SH-SY5Y (cell line): ENCODE data around the gene TSC22D4.

Source experiments
- GATA2 ChIP-seq: IDR thresholded peaks from 2 replicates; pipeline ENCODE4 v1.6.1; 2011; ENCODE audit warnings: mild to moderate bottlenecking, low read depth, low read length
- GATA3 ChIP-seq: IDR thresholded peaks from 2 replicates; pipeline ENCODE4 v1.6.1; 2011; ENCODE audit warnings: low read depth, mild to moderate bottlenecking, low read length, moderate library complexity

The TSC22D4 gene

DNA sequence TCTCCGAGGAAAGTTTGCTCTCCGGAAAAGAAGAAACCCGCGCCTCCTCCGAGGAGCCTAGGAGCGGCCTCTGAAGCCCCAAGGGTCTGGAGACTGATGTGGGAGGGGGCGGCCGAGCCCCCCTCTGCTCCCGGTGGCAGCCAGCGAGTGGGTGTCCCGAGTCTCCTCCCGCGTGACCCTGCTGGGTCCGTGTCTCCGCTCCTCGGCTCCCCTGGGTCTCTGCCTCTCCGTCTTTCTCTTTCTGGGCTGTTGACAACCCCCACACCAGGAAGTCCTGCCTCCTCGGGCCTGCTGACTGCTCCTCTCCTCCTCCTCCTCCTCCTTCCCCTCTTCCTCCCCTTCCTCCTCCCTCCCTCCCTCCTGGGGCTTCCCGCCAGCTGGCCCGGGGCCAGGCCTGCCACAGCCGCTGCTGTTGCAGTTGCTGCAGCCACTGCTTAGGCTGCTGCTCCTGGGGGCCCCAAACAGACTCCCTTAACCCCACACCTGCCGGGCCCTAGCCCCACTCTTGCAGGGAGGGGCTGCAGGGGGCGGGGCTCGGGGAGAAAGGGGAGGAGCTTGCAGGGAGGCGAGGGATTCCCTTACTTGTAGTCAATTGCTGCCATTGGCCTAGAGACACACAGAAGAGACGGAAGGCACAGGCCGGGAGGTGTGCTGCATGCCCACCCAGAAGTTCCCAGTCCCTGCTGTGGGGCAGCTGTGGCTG is at the start of gene TSC22D4:
Gene TSC22D4, minus strand, starts transcription at position 257 of the 703 bp plus-strand sequence. CDS start 1,176 bp downstream, outside the sequence.
- TF ChIP-seq GATA2 (no peak), GATA3 (no peak)

- TF ChIP-seq GATA2 (no peak), GATA3 (no peak)
Observed at GRCh38 chr7:100521076-100521475, 42.1 kb upstream of the TSC22D4 start.

DNA sequence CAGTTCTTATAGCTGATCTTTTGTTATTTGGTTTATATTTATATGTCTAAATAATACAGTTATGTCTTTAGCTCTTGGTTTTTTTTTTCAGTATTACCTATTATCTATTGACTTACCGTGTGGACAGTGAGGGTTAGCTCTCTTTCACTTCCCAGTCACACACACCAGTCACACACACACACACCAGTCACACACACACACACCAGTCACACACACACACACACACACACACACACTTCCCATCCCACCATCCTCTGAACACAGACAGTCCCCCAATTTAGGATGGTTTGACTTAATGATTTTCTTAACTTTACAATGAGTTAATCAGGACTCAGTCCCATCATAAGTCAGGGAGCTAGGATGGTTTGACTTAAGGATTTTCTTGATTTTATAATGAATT is 41.1 kb upstream of the TSC22D4 start:
- TF ChIP-seq GATA2: no peak
- TF ChIP-seq GATA3: no peak

- TF ChIP-seq GATA3 (no peak), GATA2 (no peak)
Observed at GRCh38 chr7:100519580-100519979, 40.6 kb upstream of the TSC22D4 start.

DNA sequence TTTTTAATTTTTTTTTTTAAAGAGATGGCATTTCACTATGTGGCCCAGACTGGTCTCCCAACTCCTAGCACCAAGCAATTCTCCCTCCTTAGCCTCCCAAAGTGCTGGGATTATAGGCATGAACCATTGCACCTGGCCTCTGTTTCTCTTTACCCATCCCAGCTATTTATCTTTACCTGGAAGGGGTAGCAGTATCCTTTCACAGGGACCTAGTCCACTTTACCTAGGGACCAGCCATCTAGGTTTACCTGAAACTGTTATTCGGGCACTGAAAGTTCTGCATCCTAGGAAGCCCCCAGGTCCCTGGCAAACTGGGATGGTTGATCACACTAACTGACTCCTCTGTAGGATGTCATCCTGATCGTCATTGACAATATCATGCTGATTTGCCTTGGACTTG is 38.3 kb upstream of the TSC22D4 start:
- TF ChIP-seq GATA3: no peak
- no peak for TF ChIP-seq GATA2

DNA sequence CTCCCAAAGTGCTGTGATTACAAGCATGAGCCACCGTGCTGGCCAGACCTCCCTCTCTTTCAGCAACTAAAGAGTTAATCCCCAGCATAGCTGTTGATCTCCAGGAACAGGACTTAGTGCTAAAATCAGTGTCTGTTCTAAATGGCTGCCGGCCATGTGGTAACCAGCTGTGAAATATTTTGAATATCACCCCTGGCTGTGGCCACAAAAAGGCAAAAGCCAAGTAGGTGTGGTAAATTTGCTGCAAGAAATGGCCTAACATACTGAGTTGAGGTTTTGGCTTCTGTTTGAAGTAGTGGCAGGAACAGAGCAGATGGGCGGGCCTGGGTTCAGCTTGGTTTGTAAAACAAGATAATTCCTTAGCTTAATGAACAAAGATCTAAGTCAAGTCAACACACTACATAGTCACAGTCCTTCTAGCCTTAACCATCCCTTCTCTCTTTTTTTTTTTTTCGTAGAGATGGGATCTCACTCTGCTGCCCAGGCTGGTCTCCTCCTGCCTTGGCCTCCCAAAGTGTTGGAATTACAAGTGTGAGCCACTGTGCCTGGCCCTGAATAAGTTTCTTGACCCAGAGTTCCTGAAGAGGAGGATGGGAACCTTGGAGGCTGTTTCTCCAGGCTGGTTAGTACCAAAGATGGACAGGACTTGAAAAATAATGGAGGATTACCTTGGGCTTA is 37.3 kb upstream of the TSC22D4 start:
- TF ChIP-seq GATA3 (no peak), GATA2 (no peak)

GRCh38 chr7:100515072-100515532 is 36.1 kb upstream of the TSC22D4 start:
- TF ChIP-seq GATA2 (no peak), GATA3 (no peak)

- TF ChIP-seq GATA2: no peak
- no peak for TF ChIP-seq GATA3
Observed at GRCh38 chr7:100513212-100513810, 34.3 kb upstream of the TSC22D4 start.

DNA sequence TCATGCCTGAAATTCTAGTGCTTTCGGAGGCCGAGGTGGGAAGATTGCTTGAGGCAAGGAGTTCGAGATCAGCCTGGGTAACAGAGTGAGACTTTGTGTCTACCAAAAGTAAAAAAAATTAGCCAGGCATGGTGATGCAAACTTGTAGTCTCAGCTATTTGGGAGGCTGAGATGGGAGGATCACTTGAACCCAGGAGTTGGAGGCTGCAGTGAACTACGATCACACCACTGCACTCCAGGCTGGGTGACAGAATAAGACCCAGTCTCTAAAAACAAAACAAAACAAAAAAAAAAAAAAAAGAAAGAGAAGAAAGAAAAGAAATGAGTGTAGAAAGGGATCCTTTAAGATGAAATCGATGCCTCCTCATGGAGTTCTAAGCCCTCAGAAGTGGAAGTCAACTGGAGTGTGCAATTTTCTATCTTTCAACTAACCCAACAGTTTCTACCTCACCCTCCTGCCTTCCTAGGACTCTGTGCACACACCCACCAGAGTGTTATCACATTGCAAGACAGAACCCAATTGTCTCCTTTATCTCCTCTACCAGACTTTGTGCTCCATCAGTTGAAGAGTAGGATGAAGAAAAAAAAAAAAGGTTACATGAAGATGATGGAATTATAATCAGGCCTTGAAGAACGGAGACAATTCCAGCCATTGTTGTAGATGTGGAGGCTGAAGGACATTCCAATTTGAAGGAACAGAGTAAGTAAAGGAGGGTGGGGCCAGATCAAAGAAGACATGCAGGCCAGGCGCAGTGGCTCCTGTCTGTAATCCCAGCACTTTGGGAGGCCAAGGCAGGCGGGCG is 31.6 kb upstream of the TSC22D4 start:
- no peak for TF ChIP-seq GATA2
- no peak for TF ChIP-seq GATA3

DNA sequence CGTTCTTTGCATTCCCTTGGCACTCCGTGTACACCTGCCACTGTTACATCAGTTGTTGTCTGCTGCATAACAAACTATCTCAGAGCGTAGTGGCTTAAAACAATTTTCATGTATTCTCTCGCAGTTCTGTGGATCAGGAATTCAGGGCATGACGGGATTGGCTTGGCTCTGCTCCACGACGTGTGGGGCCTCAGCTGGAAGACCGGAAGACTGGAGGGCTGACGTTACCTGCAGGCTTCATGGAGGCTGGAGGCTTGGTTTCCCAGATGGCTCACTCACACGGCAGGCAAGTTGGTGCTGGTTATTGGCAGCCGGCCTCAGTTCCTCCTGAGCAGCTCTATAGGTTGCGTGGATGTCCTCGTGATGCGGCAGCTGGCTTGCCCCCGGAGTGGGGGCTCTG is 30.2 kb upstream of the TSC22D4 start:
- no peak for TF ChIP-seq GATA3
- TF ChIP-seq GATA2: no peak

GRCh38 chr7:100506356-100506923 is 27.4 kb upstream of the TSC22D4 start:
- TF ChIP-seq GATA3: no peak
- no peak for TF ChIP-seq GATA2

DNA sequence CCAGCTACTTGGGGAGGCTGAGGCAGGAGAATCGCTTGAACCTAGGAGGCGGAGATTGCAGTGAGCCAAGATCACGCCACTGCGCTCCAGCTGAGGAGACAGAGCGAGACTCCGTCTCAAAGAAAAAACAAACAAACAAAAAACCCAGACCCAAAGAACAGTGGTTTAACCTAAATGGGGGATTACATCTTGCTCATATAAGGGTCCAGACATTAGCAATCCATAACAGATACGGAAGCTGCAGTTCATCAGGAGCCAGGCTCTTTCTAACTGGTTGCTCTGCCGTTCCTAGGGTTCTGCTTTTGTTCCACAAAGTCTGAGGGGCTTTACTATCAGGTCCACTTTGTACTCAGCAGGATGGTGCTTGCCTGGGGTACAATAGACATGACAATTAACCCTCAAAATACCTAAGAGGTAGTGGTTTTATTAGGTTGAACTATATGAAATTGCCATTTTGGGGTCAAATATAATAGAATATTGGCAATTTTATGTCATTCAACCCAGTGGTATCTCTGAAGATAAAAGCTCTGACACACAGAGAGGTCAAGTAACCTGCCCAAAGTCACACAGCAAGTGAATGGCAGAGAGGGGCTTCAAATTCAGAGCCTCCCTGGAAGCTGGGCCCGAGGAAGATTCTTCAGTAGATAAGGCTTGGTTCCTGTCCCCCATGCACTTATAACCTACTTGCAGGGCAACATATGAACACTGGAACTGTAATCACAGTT is 26.0 kb upstream of the TSC22D4 start:
- no peak for TF ChIP-seq GATA2
- no peak for TF ChIP-seq GATA3

GRCh38 chr7:100496509-100496908 is 17.5 kb upstream of the TSC22D4 start:
- TF ChIP-seq GATA2 (no peak), GATA3 (no peak)

DNA sequence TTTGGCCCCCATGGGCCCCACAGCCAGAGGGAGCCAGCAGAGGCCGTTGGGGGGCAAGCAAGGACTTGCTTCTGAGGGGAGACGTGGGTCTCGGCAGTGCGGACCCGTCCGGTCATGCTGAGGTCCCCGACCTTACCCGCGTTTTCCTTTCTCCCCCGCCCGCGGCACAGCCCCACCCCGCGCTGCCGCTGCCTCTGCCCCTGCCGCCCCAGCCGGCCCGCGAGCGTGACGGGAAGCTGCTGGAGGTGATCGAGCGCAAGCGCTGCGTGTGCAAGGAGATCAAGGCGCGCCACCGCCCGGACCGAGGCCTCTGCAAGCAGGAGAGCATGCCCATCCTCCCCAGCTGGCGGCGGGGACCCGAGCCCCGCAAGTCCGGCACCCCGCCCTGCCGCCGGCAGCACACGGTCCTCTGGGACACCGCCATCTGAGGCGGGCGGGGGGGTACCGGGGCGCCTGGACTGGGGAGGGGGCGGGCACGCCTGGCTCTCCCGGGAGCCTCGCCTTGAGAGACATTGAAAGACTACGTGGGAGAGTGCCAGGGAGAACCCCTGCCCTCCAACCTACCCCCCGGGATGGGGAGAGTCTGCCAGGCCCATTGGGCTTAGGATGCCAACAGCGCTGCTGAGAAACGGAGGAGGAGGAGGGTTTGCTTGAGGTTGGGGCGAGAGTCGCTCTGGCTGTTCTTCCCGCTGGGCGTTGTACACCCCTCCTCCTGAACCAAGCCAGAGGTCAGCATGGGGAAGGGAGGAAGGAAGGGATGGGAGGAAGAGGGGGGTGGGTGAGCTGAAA is 14.7 kb upstream of the TSC22D4 start:
- TF ChIP-seq GATA2 (no peak), GATA3 (no peak)
